GM18867 (cell line): ENCODE data around the gene MAD1L1.
"Not testable (repeated sequence)": the region's sequence is repeated elsewhere in the genome, so short reads cannot be mapped to it uniquely, and the experiment has no call there.

Experiments
- ATAC-seq: cut with Tn5 transposase; IDR thresholded peaks from one replicate; pipeline ENCODE4 v1.9.1; 2021; ENCODE audit warnings: mild to moderate bottlenecking, moderate library complexity; ENCODE audit not compliant: unreplicated experiment

Gene MAD1L1

DNA sequence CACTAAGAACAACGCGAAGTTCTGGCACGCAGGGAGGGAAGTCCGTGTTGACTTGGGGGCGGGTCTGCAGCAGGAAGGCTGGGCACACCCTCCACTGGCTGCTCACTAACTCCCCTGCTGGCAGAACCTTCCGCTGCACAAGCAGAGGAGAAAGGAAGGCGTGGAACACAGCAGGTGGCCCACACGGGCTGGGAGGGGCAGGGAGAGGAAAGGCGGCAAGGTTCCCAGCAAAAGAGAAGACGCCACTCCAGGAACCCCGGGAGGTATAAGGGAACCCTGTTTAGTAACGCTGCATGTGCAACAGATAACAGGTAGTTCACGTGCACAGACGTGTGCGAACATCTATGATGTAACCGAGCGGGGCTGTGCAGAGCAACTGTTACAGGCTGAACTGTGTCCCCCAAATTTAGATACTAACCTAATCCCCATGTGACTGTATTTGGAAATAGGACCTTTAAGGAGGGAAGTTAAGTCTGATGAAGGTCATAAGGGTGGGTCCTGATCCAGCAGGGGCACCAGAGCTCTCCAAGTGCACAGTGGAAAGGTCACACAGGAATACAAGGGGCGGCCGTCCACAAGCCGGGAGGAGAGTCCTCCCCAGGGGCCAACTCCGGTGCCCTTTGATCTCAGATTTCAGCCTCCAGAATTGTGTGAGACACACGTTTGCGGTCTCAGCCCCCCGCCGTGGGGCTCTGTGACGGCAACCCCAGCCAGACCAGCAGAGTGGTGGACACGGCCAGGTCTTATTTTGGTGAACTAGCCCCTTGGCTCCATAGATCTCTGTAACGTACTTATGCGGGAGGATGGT lies 357.1 kb downstream of the MAD1L1 start:
- ATAC-seq: not testable (repeated sequence)

DNA sequence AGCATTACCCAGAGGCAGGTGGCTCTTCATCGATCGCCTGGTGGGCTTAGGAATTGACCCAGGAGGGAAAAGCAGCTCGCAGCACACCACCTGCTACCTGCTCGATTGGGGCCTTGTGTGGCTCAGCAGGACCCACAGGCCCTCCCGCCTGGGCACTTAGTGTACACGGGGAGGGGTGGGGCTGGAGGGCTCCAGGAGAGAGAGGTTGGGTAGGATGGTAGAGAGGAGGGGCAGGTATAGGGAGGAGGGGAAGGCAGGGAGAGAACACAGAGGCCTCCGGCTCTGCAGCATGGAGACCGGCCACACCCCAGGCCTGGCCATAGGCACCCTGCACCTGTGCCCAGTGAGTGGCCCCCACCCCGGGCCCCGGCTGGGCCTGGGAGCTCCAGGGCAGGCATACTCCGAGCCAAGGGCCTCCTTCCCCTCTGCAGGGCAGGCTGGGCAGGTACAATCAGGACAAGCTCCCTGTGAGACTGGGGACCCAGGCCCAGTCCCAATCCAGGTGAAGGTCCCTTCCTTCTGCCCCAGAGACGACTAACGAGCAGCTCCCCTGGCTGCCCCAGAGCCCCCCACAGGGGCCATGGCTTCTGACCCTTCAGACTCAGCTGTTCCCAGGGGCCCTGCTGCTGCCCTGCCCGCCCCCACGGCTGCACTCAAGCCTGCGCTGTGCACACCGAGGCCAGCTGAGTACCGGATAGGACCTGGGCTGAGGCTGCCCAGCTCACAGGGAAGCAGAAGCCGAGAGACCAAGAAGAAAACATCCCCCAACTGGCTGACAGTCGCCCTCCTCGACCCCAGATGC lies 358.0 kb downstream of the MAD1L1 start:
- ATAC-seq: not testable (repeated sequence)

DNA sequence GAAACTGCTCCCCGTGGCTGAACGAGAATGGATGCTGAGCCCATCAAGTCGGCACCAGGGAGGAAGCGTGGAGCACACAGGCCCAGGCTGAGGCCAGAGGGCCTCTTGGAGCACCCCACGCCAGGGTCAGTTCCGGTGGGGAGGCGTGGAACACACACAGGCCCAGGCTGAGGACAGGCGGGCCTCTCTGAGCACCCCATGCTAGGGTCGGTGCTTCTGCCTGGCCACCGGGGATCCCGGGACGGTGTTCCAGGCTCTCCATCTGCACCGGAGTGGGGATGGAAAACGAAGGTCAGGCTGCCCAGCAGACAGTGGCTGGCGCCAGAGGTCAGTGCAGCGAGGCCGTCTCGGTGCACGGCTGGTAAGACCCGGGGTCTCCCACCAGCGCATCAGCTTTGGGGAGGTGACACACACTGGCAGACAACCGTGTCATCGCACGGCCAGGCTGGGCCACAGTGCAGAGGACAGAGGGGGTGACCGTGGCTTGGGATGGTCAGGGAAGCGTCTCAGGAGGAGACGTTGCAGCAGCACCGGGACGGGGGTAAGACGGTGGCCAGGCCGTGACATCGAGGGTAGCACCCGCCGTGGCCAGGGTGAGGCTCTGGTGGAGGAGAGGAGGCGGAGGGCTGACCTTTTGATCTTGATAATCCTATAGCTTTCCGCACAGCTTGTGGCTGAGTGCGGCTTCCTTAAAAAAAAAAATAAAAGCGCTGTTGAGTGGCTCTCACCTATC lies 358.7 kb downstream of the MAD1L1 start:
- no peak for ATAC-seq

DNA sequence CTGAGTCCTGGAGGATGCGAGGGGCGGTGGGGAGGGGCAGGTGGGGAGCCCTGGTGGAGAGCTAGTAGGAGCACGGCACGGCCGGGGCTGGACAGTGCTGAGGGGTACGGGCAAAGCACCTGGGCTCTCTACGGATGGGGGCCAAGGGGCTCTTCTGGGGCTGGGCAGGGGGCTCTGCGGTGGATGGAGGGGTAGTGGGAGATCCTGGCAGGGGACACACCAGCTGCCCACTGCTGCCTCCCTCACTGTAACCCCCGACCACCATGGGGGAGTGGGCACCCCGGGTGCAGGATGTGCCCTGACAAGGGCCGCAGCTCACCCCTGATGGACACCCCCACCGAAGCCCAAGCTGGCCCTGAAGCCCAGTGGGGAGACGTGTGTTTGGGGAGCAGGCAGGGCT lies 359.3 kb downstream of the MAD1L1 start:
- no peak for ATAC-seq

DNA sequence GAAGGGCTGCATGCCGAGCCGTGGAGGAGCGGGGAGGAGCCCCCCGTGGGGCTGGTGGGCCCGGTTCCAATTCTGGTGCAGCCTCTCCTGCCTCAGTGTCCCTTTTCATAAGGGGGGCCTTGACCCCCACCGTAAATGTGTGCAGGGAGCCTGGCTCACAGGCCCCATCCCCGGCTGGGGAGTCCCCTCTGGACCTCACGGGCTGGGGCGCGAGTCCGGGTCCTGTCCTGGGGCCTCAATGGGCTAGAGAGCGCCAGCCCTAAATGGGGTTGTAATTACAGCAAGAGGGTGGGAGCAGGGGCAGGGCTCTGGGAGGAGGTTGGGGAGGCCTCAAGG lies 359.7 kb downstream of the MAD1L1 start:
- ATAC-seq: no peak

DNA sequence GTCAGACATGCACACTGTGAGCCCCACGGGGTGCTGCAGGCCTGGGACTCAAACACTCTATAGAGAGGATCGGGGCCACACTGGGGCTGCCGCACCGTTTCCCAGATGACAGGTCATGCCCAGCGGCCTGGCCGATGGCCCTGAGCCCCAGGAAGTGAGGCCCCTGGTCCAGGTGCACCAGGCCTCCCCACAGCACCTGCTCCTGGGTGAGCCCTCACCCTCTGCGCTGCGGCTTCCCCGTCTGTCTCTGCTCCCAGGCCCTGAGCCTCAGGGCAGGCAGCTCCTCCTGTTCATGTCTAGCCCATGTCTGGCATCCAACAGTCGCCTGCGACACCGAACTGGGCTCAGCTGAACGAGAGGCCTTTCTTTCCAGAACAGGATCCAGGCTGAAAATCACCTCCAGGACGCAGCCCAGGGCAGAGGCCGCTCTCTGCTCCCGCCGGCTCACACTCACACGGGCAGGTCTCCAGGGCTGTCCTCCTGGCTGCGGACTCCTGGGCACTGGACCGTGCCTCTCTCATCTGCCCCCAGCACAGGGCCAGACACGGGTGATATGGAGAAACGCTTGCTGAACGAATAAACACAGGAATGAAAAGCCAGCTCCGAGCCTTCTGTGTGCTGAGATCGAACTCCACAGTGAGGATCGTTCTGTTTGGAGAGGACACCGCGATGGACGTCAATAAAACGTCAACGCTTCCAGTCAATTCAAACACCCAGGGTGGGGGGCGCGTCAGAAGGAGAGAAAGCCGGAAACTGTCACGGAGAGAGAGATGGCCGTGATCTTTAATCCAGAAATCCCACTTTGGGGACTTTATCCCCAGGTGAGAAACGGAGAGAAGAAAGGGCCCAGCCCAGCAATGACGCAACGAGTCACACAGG lies 360.3 kb downstream of the MAD1L1 start:
- ATAC-seq: no peak

DNA sequence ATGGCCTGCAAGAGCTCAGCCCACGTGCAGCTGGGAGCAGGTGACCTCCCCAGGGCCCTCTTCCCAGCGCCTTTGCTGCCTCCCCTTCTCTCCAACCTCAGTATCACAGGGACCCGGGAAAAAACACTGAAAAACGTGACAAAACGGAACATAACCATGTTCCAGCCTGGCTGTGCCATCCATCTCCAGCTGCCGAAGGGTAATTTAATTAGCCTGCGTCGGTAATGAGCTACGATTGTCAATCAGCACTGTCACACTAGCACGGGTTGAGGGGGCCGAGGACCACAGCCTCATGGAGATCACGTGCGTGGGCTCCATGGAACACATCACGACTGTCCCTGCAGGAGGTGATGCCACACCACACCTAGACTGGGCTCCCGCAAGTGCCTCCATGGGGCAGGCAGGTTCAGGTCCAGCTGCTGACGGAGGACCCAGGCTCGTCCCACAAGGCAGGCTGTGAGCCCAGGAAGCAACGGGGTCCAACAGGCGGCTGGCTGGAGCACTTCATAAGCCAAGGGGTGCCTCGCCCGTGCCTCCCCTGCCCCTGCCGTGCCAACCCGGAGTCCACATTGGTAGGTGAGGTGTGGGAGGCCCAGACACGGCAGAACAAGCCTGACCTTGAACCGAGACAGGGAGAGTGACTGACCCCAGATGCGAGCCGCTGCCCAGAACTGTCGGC lies 363.2 kb downstream of the MAD1L1 start:
- ATAC-seq: no peak

DNA sequence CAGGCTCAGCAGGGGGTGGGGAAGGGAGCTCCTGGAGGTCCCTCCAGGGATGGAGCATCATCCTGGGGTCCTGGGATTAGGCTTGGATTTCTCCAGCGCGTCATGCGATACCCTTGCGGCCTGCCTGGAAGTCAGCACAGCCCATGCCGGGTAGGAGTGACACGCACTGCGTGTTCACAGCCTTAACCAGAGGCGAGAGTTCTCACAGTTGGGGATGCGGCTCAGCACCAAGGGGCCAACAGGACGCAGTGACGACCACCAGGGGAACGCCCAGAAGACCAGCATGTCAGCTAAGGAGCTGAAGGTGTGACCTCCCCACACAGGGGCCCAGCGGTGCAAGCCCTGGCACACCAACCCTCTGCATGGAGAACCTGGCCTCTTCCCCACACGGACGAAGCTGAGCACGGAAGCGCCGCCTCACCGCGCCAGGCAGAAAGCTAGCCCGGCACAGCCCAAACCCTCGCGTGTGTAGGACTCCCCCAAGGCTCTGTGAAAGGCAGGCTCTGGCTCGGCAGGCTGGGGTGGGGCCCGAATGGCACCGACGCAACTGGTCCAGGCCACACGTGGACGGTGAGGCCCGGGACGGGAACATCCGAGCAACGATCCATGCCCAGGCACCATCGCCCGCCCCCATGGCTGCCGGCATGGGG lies 364.1 kb downstream of the MAD1L1 start:
- ATAC-seq: no peak

DNA sequence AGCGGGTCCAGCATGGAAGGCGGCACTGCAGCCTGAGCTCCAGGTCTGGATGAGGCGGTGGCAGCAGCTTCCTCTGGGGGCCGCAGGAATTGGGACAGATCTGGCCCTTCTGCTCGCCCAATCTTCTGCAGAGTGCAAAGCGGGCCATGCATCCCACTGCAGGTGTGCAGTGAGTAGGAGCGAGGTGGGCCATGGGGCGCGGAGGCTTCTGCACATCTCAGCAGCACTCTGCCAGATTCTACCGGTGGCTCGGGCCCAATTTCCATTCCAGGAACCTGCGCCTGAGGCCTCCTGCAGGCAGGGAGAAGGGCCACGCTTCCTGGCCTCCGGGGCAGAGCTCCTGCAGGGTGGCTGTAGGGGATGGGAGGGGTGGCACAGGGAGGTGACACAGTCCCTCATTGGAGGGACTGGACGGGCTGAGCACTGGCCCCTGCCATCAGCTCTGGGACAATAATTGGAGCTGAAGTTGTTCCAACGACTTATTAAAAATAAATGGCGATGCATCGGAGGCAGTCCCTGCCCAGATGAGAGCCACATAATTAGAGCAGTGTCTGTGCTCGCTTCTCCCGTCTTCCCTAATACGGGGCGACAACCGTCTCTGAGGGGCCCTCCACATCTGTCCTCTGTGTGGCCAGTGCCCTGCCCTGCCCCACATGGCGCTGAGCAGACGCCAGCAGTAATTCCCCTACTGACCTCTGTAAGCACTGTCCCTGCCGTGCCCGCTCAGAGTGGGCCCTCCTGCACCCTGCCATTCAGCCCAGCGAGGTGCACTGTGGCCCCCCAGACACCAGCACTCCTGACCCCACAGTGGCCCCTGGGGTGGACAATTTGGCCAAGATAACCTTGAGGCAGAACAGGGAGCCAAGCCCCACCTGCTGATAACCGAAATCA lies 365.1 kb downstream of the MAD1L1 start:
- no peak for ATAC-seq

DNA sequence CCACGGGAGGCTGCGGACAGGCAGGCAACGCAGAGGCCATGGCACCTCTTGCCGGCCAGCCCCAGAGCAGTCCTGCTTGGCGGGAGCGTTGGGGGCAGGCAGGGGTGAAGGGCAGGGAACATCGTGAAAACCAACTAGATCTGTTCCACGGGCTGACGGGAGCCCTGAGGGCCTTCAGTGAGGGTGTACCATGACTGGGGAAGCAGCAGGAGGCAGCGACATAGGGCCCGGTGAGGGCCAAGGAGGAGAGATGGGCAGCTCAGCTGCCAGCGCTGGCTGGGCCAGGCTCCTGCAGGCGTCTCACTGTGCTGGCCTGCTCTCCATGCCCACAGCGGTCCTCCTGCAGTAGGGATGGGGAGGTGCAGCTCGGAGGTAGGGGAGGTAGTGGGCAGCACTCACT lies 366.1 kb downstream of the MAD1L1 start:
- ATAC-seq: no peak

DNA sequence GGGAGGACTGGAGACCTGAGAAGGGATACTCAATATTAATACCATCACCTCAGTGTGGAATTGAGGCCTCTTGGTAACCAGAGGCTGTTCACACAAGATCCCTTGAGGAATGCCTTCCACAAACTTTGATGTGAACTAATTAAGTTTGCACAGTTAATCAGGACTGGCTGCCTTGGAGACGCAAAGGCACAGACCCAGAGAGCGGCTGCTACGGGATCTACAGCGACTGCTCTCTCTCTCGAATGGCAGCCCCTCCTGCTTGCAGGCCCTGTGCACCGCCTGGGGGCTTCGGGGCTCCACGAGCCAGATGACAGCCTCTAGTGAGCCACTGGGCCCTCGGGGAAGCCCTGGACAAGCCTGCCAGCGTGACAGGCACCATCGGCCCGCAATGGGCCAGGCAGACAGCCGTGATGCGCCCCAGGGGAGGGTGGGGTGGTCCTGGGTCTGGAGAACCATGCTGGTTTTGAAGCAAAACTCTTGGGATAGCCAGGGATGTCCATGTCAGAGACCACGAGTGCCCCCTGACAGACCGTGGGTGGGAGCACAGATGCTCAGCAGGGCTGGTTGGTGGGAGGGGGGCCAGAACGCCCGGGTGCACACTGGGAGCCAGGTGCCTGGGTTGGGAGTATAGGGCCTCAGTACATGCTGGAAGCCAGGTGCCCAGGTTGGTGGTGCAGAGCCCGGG lies 367.0 kb downstream of the MAD1L1 start:
- no peak for ATAC-seq

DNA sequence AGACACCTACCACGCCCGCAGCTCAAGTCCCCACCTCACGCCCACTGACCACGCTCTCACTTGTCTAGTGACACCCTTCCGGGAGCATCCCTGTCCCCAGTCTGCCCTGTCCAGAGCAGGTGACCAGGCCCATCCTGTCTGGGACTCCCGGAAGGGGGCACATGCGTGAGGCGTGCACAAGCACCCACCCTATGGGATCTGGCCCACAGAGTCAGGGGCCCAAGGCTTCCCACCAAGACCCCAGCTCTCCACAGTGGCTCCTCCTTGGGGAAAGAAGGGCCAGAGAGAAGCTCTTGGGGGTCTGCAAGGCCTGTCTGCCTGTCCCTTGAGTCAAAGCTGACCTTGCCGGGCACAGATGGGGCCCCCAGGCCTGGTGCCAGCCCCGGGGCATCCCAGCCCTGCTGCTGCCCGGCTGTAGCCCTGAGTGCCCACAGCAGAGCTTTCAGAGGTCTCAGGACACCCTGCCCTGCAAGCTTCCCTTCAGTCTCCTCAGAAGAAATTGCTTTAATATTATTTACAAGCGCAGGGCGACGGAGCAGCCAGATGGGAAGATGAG lies 367.7 kb downstream of the MAD1L1 start:
- no peak for ATAC-seq

DNA sequence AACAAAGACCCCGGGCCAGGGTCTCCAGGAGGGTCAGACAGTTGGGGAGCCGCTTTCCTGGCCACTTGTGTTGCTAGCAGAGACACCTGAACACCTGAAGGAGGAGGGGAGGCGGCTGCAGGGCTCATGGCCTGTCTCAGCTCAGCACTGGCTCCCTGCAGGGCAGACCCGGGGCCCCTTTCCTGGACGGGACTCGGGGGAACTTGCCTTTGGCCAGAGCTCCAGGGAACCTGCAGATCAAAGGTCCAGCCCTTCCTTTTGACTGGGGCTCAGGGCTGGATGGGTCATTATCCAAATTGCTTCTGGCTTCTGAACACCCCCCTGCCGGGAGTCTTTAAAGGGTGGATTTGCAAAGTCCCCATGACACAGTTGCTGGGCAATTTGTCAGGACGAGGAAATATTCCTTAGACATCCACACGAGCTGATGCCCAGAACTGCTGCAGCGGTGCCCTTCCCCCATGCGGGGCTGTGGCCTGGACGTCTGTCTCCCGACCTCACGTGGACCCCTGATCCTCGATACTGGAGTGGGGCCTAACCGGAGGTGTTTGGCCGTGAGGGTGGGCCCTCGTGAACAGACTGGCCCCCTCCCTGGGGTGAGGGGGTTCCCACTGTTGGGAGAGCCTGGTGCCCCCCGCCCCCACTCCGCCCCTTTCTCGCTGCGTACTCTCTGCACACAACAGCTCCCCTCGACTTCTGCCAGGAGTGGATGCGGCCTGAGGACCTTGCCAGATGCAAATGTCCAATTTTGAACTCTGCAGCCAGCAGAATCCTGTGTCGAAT lies 368.4 kb downstream of the MAD1L1 start:
- no peak for ATAC-seq

DNA sequence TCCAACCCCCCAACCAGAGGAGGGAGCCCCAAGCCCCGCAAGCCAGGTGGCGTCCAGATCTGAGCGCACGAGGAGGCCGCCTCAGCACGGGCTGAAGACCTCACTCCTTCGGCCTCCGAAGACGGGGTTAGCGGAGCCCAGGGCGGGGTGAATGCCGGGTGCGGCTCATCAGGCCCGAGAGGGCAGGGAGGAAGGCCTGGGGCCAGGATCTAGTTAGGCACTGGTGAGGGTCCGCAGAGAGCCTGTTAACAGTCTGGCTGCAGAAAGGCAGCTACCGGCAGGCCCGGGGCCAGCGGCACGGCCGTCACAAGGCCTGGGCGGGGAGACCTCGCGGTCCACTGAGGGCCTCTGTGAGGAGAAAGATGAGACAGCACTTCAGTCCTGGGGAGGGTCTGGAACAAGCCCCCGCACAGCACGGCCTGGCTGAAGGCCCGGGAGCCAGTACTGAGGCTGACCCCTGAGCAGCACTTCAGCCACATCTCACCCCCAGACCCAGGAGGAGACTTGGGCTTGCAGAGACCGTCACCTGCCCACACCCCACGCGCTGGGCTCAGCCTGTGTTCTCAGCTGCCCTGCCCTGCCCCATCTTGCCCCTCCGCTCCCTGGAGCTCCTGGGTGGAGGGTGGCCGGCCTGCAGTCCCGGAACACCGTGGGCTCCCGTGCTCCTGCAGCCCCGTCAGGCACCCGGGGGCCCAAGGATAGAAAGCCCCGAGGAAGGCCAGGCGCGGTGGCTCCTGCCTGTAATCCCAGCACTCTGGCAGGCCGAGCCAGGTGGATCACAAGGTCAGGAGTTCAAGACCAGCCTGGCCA lies 369.4 kb downstream of the MAD1L1 start:
- ATAC-seq: no peak

DNA sequence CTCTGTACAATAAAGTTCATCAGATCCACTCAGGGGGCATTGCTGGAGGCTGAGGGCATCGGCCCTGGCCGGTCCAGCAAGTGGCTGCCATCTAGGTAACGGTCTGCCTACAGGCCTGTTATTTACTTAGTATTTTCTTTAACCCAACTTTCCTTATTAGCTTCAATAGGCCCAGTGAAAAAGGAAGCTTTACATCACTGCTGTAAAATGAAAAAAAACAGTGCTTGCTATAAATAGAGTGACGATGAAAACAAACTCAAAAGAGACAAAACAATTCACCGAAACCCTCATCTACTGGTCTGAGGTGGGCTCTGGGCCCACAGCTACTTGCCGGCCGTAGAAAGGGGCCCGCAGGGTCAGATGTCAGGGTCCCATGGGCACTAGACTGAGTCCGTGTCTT lies 370.2 kb downstream of the MAD1L1 start:
- no peak for ATAC-seq

DNA sequence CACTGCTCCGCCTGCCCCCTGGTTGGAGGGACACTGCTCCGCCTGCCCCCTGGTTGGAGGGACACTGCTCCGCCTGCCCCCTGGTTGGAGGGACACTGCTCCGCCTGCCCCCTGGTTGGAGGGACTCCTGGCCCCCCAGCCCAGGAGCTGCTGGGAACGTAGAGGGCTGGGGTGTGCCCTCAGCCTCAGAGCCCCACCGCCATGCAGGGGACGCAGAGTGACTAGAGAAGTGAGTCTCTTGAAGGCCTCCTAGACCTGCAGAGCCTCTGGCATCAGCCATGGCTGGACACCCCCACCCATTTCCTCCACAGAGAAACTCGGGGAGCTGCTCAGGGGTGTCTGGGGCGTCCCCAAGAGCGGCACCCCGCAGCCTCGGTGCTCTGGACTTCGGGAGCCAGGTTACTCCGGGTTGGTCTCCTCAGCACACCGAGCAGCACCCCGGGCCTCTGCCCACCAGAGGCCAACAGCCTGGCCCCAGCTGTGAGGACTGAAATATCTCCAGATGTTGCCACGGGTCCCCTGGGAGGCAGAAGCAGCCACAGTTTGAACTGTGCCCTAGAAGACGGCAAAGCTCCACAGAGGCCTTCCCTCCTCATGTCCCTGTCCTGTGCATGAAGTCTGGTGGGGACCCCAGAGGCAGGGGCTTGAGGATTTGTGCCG lies 370.8 kb downstream of the MAD1L1 start:
- no peak for ATAC-seq
